Measurements from ENCODE around the gene EIF2S3.
"Not testable (repeated sequence)": the region's sequence is repeated elsewhere in the genome, so short reads cannot be mapped to it uniquely, and the experiment has no call there.

The EIF2S3 gene

DNA sequence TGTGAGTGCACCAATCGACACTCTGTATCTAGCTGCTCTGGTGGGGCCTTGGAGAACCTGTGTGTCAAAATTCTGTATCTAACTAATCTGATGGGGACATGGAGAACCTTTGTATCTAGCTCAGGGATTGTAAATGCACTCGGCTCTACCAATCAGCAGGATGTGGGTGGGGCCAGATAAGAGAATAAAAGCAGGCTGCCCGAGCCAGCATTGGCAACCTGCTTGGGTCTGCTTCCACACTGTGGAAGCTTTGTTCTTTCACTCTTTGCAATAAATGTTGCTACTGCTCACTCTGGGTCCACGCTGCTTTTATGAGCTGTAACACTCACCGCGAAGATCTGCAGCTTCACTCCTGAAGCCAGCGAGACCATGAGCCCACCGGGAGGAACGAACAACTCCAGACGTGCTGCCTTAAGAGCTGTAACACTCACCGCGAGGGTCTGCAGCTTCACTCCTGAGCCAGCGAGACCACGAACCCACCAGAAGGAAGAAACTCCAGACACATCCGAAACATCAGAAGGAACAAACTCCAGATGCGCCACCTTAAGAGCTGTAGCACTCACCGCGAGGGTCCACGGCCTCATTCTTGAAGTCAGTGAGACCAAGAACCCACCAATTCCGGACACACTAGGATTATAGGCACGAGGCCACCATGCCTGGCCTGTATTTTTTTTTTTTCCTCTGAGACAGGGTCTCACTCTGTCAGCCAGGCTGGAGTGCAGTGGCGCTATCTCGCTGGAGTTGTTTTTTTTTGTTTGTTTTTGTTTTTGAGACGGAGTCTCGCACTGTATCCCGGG lies 4.0 kb upstream of the EIF2S3 start:
- DNase-seq (ENCODE audit: low read depth), result not testable (repeated sequence)

DNA sequence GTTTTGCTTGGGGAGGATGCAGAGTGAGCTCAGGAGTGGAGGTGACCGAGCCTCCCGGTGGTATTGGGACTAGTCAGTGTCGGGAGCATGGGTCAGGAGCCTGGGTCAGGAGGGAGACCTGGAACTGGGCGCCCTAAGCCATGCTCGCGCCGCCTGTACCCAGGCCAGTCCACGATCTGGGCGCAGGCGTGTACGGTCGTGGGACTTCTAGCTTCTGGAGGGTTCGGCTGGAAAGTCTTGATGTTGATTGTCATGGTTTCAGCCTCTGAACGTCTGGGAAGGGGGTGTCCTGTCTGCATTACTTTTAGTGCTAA lies 244 bp downstream of the EIF2S3 start:
- DNase-seq (ENCODE audit: low read depth), result no peak

GRCh38 chrX:24063488-24063887 lies 8.7 kb downstream of the EIF2S3 start:
- DNase-seq (ENCODE audit: low read depth), result no peak

GRCh38 chrX:24069877-24070276 lies 15.1 kb downstream of the EIF2S3 start:
- no peak for DNase-seq (ENCODE audit: low read depth)

- DNase-seq (ENCODE audit: low read depth), result no peak
Measured at GRCh38 chrX:24079411-24079810, 24.7 kb downstream of the EIF2S3 start.

DNA sequence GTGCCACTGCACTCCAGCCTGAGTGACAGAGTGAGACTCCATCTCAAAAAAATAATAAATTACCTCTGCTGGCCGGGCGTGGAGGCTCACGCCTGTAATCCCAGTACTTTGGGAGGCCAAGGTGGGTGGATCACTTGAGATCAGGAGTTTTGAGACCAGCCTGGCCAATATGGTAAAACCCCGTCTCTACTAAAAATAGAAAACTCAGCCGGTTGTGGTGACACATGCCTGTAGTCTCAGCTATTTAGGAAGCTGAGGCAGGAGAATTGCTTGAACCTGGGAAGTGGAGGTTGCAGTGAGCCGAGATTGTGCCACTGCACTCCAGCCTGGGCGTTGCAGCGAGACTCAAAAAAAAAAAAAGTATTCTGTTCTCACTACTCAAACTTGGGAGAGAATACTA lies 25.5 kb downstream of the EIF2S3 start:
- not testable (repeated sequence) for DNase-seq (ENCODE audit: low read depth)

GRCh38 chrX:24080704-24081103 lies 25.9 kb downstream of the EIF2S3 start:
- DNase-seq (ENCODE audit: low read depth), result no peak

GRCh38 chrX:24081661-24082154 lies 27.0 kb downstream of the EIF2S3 start:
- DNase-seq (ENCODE audit: low read depth), result peak; percentile 19

- DNase-seq (ENCODE audit: low read depth), result no peak
Measured at GRCh38 chrX:24082447-24082846, 27.7 kb downstream of the EIF2S3 start.

GRCh38 chrX:24085101-24085500 lies 30.3 kb downstream of the EIF2S3 start:
- DNase-seq (ENCODE audit: low read depth), result no peak

GRCh38 chrX:24090300-24091200 lies 35.8 kb downstream of the EIF2S3 start:
- no peak for DNase-seq (ENCODE audit: low read depth)

- DNase-seq (ENCODE audit: low read depth), result no peak
Measured at GRCh38 chrX:24093746-24094145, 39.0 kb downstream of the EIF2S3 start.

DNA sequence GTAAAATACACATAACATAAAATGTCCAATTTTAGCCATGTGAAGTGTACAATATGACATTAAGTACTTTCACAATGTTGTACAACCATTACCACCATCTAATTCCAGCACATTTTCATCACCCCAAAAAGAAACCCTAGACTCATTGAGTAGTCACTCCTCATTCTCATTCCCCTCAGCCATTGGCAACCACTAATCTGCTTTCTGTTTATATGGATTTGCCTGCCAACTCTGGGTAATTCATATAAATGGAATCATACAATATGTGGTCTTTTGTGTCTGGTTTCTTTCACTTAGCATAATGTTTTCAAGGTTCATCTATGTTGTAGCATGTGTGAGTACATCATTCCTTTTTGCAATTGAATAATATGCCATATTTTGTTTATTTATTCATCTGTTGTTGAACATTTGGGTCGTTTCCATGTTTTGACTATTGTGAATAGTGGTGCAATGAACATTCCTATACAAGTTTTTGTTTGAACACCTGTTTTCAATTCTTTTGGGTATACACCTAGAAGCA lies 43.0 kb downstream of the EIF2S3 start:
- no peak for DNase-seq (ENCODE audit: low read depth)

GRCh38 chrX:24098932-24099331 lies 44.2 kb downstream of the EIF2S3 start:
- no peak for DNase-seq (ENCODE audit: low read depth)

- no peak for DNase-seq (ENCODE audit: low read depth)
Measured at GRCh38 chrX:24099394-24099793, 44.6 kb downstream of the EIF2S3 start.

DNA sequence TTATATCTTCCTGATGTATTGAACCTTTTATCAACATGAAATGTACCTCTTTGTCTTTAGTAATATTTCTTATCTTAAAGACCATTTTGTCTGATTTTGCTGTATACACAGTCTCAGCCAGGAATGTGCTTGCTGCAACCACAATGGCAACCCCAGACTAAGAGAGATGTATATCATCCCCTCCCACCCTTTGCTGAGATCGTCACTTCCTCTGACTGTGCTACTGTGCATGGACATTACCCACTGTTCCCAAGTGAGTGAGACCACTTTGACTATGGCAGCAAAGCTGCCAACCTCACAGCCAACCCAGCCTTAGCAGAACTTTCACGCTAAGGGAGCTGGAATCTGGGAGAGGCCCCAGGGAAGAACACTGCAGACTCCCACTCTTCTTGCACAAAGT lies 46.0 kb downstream of the EIF2S3 start:
- DNase-seq (ENCODE audit: low read depth), result no peak

- DNase-seq (ENCODE audit: low read depth), result no peak
Measured at GRCh38 chrX:24110069-24110468, 55.3 kb downstream of the EIF2S3 start.

GRCh38 chrX:24113181-24113580 lies 58.4 kb downstream of the EIF2S3 start:
- DNase-seq (ENCODE audit: low read depth), result no peak

- DNase-seq (ENCODE audit: low read depth), result no peak
Measured at GRCh38 chrX:24117258-24117657, 62.5 kb downstream of the EIF2S3 start.

- DNase-seq (ENCODE audit: low read depth), result no peak
Measured at GRCh38 chrX:24124244-24124799, 69.6 kb downstream of the EIF2S3 start.

DNA sequence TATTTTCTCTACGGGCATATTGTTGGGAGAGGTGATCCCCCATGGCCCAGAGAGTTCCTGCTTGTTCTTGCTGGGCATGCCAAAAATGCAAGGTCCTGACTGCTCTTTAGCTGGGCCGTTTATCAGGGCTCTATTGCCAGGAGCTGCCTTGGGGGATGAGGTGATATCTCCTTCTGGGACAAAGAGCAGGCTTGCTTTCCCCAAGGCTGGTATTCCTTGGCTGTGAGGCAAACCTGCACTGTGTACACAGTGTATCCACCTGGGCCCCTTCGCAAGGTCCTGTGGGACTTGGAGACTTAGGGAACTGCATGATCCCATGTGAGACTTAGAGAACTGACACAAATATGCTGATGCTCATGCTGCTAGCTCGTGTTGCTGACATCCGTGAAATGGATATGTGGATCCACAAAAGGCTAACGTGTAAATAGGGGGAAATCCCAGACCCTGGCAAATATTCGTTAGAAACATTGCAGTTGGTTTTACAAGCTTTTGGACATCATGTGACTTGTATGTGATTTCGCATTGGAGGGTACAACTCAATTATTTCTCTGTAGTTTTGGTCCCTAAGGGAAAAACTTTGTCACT lies 70.4 kb downstream of the EIF2S3 start:
- no peak for DNase-seq (ENCODE audit: low read depth)

Measured in activated T-cell treated with anti-CD3 and anti-CD28 coated beads for 1 hour (primary cell).